Measurements from ENCODE around the gene AHNAK.
A peak's percentile ranks its signal among the peaks of the same experiment; 100 is the strongest.

Gene AHNAK

DNA sequence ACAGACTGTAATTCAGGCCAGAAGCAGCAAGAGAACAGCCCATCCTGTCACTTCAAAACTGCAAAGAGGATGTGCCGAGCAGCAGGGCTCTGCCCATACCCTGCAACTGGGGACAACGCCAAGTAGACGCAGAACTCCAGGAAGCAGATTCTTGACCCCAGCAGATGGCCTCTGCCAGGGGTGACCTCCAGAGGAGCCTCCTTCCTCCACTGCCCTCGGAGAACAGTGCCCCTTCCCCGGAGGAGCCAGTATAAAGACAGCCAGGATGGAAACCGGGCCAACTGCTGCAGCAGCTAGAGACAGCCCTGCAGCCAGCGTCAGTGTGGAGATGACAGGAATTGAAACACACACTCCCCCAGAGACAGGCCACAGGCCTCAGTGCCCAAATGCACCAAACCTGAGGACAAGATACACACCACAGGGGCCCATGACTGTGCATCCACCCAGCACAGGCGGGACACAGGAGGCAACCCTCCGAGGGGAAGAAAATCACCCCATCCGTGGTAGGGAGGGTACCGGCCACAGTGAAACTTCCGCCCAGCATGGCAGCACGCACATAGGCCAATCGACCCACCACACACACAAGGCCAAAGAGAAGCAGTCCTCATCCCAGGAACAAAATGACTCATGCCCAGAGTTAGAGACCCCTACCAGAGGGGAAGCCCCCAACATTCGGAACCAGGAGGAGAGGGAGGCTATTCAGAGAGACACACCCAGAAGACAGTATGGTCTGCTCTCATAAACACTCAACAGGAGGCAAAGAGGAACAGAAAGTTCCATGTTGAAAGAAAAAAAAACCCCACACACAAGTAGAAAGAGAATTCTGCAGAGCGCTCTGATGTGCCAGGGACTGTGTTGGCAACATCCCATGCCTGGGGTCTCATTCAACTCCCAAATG is 5.6 kb downstream of the AHNAK start:
- no peak for DNase-seq
- in situ Hi-C loops (cut with MboI; ENCODE audit: low pct_unique_long_range_greater_than_20kb, low sequenced_read_pairs), result no loop called here

DNA sequence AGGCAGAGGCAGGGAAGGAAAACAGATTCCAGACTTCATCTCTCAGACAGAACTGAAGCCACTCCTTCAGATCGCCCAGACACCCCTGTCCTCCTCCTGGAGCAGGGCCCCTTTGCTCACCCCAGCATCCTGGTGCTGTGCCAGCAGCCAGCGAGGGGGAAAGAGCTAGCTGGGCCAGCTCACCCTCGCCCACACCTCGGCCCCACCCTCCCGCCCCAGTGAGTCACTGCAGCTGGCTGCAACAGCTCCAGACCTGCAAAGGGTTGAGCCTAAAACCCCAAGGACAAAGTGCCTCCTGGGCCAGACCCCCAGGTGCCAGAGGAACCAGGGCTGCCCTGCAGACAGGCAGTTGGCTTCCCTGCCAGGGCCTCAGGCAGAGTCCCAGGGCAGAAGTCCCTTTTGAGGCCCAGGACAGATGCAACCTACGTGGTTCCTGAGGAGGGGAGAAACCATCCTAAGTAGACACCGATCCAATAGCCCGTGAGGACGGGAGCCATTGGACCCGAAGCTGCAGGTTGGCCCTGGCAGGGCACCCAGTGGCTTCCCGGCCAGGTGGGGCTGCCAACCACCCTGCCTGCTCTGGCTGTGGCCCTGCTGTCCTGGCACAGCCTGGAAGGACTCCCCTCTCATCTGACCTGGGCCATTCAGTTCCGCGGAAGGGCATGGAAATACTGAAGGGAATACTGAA is 7.2 kb downstream of the AHNAK start:
- in situ Hi-C loops (cut with MboI; ENCODE audit: low pct_unique_long_range_greater_than_20kb, low sequenced_read_pairs), result no loop called here
- DNase-seq, result no peak

DNA sequence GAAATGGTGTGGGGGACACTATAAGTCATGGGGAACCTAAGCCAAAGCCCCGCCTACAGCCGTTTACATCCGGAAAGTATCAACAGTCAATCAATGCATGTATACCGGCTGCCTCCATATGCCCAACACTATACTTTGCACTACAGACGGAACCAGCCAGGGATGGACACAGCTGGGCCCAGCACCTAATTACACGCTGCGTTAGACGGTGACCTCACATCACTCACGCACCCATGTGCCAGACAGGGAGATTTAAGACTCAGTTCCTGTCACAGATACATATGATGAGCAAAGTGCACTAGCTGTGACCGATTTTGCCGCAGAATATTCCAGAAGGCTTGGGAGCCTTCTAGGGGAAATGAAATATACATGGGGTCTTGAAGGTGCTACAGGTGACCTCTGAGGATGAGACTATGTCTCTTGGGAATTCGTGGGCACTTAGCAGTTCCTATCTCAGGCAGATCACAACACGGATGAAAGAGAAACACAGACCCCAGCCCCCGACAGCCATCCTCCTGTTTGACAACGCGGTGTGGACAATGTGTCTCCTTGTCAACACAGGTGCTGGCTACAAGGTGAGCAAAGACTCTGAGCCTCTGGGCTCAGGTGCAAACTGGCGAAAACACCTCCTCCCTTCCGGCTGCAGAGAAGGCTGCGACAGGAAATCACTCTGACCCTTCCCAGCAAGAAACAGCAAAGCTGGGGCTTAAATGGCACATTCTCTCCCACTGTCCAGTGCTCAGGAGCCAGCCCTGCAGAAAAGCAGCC is 8.0 kb downstream of the AHNAK start:
- DNase-seq, result no peak
- in situ Hi-C loops (cut with MboI; ENCODE audit: low pct_unique_long_range_greater_than_20kb, low sequenced_read_pairs), result no loop called here

DNA sequence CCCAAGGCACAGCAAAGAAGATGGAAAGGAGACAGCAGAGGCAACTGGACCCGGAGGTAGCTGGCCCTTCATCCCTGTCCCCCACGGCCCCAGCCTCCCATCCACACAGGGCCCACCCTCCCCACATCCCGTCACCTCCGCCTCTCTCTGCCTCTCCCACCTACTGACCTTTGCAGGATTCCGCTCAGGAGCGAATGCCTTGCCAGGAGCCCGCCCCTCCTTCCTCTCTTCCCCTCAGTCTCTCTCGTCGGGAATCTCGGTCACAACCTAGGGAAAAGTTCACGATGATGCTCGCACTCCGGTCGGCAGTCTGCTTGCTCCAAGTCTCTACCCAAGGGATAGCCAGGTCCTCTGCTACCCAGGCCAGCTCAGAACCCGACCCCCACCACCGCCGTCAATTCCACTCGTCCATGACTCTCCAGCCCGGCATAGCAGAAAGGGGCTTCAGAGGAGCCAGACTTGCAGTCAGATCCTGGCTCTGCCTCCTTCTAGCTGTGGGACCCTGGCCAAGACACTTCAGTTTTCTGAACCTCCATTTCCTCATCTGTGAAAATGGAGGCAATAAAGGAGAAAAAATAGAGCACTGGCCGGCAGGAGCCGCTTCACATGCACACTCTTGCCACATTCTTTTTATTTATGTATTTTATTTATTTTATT is 10.2 kb downstream of the AHNAK start:
- in situ Hi-C loops (cut with MboI; ENCODE audit: low pct_unique_long_range_greater_than_20kb, low sequenced_read_pairs), result no loop called here
- no peak for DNase-seq

DNA sequence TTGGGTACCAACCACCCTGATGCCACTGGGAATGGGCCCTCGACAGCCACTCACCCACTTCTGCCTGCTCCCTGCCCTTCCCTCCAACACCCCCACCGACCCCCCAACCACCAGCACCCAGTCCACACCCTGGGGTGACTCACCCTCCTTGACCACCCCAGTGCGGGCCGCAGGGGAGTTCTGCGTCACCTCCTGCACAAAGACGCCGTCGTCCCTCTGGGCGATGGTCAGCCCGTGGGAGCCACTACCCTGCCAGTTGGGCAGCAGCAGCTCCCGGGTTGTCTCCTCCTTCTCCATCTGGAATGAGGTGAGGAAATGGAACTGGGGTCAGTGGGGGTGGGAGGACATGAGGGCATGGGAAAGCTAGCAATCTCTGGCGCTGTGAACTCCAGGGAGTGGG is 10.8 kb downstream of the AHNAK start:
- in situ Hi-C loops (cut with MboI; ENCODE audit: low pct_unique_long_range_greater_than_20kb, low sequenced_read_pairs), result no loop called here
- DNase-seq, result no peak

DNA sequence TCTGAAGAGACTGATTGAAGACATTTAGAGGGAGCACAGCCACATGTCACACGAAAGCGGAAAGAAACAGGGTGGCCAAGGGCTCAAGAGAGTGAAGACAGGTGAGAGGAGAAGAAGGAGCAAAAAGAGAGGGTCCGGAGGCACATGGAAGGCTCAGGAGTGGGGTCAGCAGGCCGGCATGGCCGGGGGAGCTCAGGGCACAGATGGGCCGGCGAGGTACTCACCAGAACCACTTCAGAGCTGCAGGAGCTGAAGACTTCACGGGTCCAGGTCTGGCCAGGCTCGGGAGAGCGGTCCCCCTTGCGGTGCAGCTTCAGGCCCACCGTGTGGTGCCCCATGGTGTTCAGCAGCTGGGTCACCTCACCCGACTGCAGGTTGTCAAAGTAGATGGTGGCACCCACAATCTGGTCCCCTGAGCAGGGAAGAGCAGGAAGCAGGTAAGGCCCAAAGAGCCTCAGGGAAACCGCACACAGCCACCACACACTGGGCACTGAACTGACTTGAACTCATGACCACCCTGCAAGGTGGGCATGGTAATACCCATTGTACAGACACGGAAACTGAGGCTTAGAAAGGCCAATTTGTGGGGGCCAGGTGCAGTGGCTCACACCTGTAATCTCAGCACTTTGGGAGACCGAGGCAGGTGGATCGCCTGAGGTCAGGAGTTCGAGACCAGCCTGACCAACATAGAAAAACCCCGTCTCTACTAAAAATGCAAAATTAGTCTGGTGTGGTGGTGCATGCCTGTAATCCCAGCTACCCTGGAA is 11.6 kb downstream of the AHNAK start:
- DNase-seq, result no peak
- in situ Hi-C loops (cut with MboI; ENCODE audit: low pct_unique_long_range_greater_than_20kb, low sequenced_read_pairs), result no loop called here

DNA sequence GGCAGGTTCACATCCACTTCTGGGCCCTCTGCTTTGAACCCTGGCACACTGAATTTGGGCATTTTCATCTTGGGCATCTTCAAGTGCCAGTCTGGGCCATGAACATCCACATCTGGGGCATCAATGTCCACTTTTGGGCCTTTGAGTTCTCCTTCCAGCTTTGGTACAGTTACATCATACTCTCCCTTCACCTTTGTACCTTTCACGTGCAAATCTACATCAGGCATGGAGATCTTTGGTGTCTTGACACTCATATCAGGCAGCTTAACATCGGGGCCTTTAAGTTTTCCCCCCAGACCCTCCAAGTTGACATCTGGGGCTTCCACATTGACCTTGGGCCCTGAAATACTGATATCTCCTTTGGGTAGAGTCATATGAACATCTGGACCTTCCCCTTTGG is 14.5 kb downstream of the AHNAK start:
- DNase-seq, result no peak
- in situ Hi-C loops (cut with MboI; ENCODE audit: low pct_unique_long_range_greater_than_20kb, low sequenced_read_pairs), result no loop called here

DNA sequence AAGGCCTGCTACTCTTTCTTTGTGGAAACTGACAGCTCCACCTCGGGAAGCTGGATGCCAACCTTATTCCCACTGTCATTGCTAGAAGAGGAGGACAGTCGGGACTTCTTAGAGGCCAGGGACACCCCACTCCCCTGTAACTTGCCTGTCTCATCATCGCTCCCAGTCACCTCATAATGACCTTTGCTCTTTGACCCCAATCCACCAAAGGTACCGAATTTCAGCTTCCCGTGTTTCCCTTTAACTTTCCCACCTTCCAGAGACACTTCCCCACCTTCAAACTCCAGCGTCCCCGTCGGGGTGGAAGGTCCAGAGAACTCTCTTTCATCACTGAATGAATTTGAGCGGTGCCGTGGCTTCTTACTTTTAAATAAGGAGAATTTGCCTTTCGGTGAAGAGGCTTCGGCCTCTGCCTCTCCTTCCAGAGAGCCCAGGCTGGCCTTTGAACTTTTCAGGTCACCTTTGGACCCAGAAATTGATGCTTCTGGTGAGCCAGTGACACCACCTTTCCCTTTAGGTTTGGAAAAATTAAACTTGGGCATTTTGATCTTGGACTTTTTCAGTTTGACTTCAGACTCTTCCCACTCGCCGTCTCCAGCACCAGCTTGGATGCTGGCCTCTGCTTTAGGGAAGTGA is 29.8 kb downstream of the AHNAK start:
- DNase-seq, result no peak
- in situ Hi-C loops (cut with MboI; ENCODE audit: low pct_unique_long_range_greater_than_20kb, low sequenced_read_pairs), result no loop called here

DNA sequence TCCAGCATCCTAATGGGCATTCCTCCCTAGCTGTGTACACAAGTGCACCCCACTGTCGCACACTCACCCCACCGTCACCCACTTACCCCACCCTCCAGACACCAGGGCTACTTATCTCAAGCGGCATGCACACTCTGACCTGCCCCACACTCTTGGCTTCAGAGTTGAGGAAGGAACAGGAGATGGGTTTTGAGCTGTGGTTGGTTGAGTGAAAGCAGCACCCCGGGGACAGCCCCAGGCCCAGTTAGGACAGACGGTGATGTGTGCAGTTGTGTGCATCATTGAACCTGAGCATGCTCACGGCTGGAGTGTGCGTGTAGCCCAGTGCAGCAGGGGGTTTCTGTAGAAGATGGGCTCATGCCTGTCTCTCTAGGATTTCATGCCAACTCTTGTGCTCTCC is 32.5 kb downstream of the AHNAK start:
- no peak for DNase-seq
- in situ Hi-C loops (cut with MboI; ENCODE audit: low pct_unique_long_range_greater_than_20kb, low sequenced_read_pairs), result no loop called here

DNA sequence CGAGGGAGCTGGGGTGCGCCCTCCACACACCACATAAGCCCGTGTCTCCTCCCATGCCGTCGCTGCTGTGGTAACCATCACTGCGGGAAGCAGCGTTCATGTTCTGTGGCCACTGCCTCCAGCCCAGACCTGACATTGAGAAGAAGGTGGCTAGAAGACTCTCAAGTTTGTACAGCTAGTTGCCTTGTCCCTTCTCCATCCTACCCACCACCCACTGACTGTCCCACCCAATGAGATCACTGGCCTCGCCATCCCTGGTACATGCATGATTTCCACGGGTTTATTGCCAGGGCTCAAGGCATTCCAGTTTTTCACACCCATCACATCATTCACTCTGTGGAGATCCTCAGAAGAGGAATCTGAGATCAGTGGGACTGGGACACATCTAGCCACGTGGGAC is 33.0 kb downstream of the AHNAK start:
- in situ Hi-C loops (cut with MboI; ENCODE audit: low pct_unique_long_range_greater_than_20kb, low sequenced_read_pairs), result no loop called here

DNA sequence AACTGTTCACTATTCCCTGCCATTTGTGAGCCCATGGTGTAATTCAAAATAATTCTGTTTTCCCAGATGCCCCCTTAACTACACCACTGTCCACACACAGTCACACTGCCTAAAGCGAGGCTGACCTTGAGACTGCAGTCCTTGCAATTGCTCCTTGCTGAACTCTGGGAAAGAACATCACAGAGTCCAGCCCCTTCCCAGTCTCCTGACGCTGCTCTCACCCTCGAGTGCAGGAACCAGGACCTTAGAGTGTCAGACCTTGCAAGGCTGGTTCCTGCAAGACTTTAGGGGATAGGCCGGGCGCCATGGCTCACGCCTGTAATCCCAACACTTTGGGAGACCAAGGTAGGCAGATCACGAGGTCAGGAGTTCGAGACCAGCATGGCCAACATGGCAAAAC is 33.6 kb downstream of the AHNAK start:
- DNase-seq, result no peak
- in situ Hi-C loops (cut with MboI; ENCODE audit: low pct_unique_long_range_greater_than_20kb, low sequenced_read_pairs), result no loop called here

More for the DNA sequence above, 33.0 kb downstream of the AHNAK start:
- no peak for DNase-seq

DNA sequence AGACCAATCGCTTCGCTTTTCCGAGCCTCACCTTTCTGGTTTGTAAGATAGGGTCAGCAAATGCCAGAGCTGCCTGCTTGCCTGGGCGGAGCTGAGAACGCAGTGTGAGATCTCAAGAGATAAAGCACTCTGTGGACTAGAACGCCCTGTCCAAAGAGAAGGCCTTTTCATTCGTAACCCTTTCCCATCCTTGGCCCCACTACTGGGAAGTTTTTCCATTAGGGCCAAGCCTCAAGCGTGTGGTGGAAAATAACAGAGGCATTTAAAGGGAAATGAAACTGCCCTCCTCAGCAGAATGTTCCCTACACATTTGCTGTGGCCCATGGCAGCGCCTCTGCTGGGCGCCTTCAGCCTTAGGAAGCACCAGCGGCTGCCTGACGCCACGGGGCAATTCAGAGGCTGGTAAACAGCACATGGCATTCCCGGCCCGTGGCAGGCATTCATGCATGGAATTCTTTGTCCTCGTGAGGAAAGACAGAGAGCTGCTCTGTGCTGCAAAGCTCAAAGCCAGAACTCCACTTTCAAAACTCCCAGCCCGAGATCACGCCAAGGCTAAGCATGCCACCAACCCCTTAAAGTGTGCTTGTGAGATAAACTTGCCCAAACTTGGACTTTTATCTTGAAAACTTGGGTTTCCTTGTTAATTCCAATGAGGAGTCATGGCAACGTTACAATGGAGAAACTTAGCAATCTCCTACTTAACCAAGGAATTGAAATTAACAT is 38.1 kb downstream of the AHNAK start:
- DNase-seq, result peak; percentile 28
- in situ Hi-C loops (cut with MboI; ENCODE audit: low pct_unique_long_range_greater_than_20kb, low sequenced_read_pairs), result no loop called here

DNA sequence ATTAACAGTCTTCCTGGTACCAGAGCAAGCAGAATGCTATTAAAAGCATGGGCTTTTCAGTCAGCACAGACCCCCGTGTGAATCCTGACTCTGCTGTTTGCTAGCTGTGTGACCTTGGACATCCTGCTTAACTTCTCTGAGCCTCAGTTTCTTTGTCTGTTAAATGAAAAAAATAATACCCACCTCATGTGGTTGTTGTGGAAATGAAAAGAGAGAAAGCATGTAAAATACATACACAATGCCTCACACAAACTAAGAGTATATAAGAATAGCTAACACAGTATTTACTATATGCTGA is 39.5 kb downstream of the AHNAK start:
- DNase-seq, result no peak
- in situ Hi-C loops (cut with MboI; ENCODE audit: low pct_unique_long_range_greater_than_20kb, low sequenced_read_pairs), result no loop called here

DNA sequence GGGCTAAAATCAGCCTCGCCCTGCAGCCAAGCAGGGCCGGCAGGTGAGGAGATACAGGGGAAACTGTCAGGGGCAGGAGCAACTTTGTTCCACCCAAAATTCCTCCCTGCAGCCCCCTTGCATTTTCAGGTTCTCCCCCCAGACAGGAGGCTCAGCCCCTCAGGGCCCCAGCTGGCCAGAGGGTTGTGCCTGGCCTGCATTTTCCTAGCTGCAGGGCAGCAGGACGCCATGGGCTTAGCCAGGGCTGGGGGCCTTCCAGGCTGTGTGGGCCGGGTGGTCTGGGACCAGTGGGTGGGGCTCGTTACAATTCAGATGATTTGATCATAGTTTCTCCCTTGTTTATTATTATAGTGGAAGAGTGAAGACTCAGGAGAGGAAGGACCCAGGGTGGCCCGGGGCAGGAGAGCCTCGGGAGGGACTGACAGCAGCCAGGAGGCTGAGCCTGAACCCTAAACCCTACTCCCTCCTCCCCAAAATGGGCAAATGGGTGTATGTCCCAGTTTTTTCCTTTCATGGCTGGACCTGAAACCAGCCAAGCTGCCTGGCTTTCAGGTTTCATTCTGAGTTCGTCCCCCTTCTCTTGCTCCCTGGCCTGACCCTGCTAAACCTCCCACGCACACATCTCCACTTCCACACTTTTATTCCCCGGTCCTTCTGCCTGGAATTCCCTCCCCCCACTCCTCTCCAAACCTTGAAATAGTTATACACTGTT is 40.0 kb downstream of the AHNAK start:
- in situ Hi-C loops (cut with MboI; ENCODE audit: low pct_unique_long_range_greater_than_20kb, low sequenced_read_pairs), result no loop called here
- no peak for DNase-seq

DNA sequence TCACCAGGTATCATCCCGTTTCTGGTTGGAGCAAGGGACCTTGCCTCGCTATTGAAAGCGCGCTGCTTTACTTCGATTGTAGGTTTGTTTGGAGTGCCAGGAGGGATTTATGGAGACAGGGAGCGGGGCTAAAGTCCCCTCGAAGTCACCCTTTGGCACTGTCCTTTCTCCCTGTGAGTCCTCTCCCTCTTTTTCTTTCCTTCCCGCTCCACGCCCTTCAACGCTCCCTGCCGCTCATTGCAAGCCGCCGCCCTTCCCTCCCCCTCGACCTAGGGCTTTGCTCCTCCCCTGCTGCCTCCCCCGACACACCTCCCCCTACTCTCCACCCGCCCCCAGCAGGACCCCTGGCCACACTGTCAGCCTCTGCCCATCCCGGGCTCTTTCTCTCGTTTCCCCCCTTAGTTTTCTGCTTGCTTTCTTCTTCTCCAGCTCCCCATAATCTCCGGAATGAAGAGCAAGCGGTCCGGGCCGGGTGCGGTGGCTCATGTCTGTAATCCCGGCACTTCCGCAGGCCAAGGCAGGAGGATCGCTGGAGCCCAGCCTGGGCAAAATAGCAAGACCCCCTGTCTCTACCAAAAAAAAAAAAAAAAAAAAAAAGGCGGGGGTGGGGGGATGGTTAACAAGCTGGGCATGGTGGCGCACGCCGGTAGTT is 41.0 kb downstream of the AHNAK start:
- no peak for DNase-seq
- in situ Hi-C loops (cut with MboI; ENCODE audit: low pct_unique_long_range_greater_than_20kb, low sequenced_read_pairs), result no loop called here

DNA sequence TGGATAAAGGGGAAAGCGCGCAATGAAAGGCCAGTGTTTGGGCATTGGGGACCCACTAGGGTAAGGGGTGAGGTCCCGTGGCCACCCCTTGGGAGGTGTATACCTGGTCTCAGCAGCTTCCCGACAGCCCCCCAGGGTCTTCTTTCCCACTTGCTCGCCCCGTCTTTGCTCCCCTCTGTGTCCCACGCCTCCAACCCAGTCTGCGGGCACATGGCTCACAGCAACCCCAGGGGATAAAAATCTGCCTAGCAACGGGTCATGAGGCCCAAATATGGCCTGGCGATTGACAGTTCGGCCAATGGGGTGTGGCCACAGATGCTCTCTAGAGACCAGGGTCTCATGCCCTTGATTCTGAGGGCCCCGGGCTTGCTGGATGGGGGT is 41.6 kb downstream of the AHNAK start:
- DNase-seq, result no peak
- in situ Hi-C loops (cut with MboI; ENCODE audit: low pct_unique_long_range_greater_than_20kb, low sequenced_read_pairs), result no loop called here

All from KBM-7 (cell line).